HepG2 (cell line): Measurements from ENCODE around the gene POLE. TPM values are rescaled to one million over a fixed set of nuclear protein-coding genes. Genes with fewer than 3 reads are reported as not detected.

Source experiments
- ATAC-seq: fragments of 200-7000 bp; cut with Tn5 transposase; 3 replicates; pipeline ENCODE4 v1.9.1; 2020; ENCODE audit warnings: mild to moderate bottlenecking, moderate library complexity
- BruUV-seq: library from RNA; stranded (reverse); fragments of 400-500 nt; replicated peaks from 2 replicates; lab custom pipeline; 2021; lab: Mats Ljungman, UMichigan
- CTCF ChIA-PET: fragments of 300-600 bp; formaldehyde crosslinking; extraction: SDS; loops from one replicate; lab custom pipeline; 2021; ENCODE audit warnings: low total read pairs, inconsistent platforms, low intra/inter-chr PET ratio; lab: Yijun Ruan, JAX
- POLR2A ChIA-PET: fragments of 350-600 bp; sonication (Branson Sonifier 250); formaldehyde crosslinking; loops from one replicate; lab custom pipeline; 2020; ENCODE audit warnings: antibody characterized with exemption, inconsistent platforms; lab: Yijun Ruan, JAX
- DNase-seq: peaks from one replicate; pipeline ENCODE4 v3.0.0-alpha.2; 2015; ENCODE audit warnings: low spot score
- FAIRE-seq: peaks from 3 replicates; lab custom pipeline; 2011; peaks lifted over from hg19 to GRCh38; lab: Jason Lieb, UNC
- H2AFZ ChIP-seq: one replicate; pipeline ENCODE4 v1.6.1; 2011; ENCODE audit warnings: low read length, inconsistent platforms
- H3K27ac ChIP-seq: fragments of 300-600 bp; 3 replicates; pipeline ENCODE4 v1.8.0; 2011; ENCODE audit warnings: mixed run types, mild to moderate bottlenecking, mixed read lengths, low read length, inconsistent platforms; ENCODE audit not compliant: insufficient read depth; ENCODE audit errors: extremely low read length
- H3K27me3 ChIP-seq, 2 experiments: fragments of 200-600 bp in 1 of 2; 2 replicates in 1 of 2; 3 replicates in 1 of 2; pipeline versions ENCODE4 v1.6.0 to v1.8.0; 2011; ENCODE audit warnings: low read length in 2 of 2, mild to moderate bottlenecking in 2 of 2, moderate library complexity in 2 of 2, inconsistent platforms in 1 of 2; ENCODE audit not compliant: insufficient read depth in 2 of 2, control insufficient read depth in 1 of 2
- H3K36me3 ChIP-seq, 2 experiments: fragments of 200-600 bp in 1 of 2; replicated peaks in 1 of 2; 2 replicates in 1 of 2; 3 replicates in 1 of 2; pipeline versions ENCODE4 v1.5.1 to v1.8.0; 2011; ENCODE audit warnings: low read length in 2 of 2, inconsistent platforms in 1 of 2; ENCODE audit not compliant: insufficient read depth in 2 of 2, control insufficient read depth in 1 of 2
- H3K4me1 ChIP-seq: 2 replicates; pipeline ENCODE4 v1.5.1; 2012; ENCODE audit warnings: low read length, inconsistent platforms; ENCODE audit not compliant: insufficient read depth
- H3K4me2 ChIP-seq: 2 replicates; pipeline ENCODE4 v1.6.0; 2011; ENCODE audit warnings: low read depth, low read length, inconsistent platforms
- H3K4me3 ChIP-seq, 3 experiments: fragments of 200-600 bp in 1 of 3; sonication (generic), shearing (Covaris generic) in 1 of 3; replicated peaks in 1 of 3; 2 replicates each; pipeline ENCODE4 v1.5.1; 2011 to 2016; ENCODE audit warnings: low read length in 3 of 3, inconsistent platforms in 2 of 3, low read depth in 2 of 3, mild to moderate bottlenecking in 2 of 3, control low read depth in 1 of 3, mixed read lengths in 1 of 3; ENCODE audit not compliant: insufficient read depth in 1 of 3
- H3K79me2 ChIP-seq: one replicate; pipeline ENCODE4 v1.6.1; 2011; ENCODE audit warnings: low read length, inconsistent platforms; ENCODE audit not compliant: insufficient read depth
- H3K9ac ChIP-seq: 2 replicates; pipeline ENCODE4 v1.6.0; 2011; ENCODE audit warnings: mild to moderate bottlenecking, low read depth, low read length, inconsistent platforms; ENCODE audit not compliant: insufficient read depth
- H3K9me3 ChIP-seq: 2 replicates; pipeline ENCODE4 v1.5.1; 2012; ENCODE audit warnings: mild to moderate bottlenecking, low read length
- H4K20me1 ChIP-seq: 2 replicates; pipeline ENCODE4 v1.6.0; 2011; ENCODE audit warnings: inconsistent platforms, mild to moderate bottlenecking, low read length, moderate library complexity; ENCODE audit not compliant: insufficient read depth
- DRAP1 ChIP-seq: IDR thresholded peaks from 2 replicates; pipeline ENCODE4 v1.6.1; 2016; ENCODE audit warnings: missing genetic modification reagents, missing compliant biosample characterization
- TBL1XR1 ChIP-seq: fragments of 150-350 bp; IDR thresholded peaks from 2 replicates; pipeline ENCODE4 v1.6.1; 2014; ENCODE audit warnings: borderline replicate concordance, low read length; ENCODE audit not compliant: partially characterized antibody
- ZNF136 ChIP-seq: sonication (generic); formaldehyde crosslinking; IDR thresholded peaks from 2 replicates; pipeline ENCODE4 v1.8.1; 2022; ENCODE audit warnings: low read depth, mild to moderate bottlenecking, moderate library complexity, missing genetic modification reagents
- ZNF235 ChIP-seq: sonication (generic); formaldehyde crosslinking; IDR thresholded peaks from 2 replicates; pipeline ENCODE4 v1.8.1; 2023; ENCODE audit warnings: mild to moderate bottlenecking, missing genetic modification reagents, borderline replicate concordance
- ZNF350 ChIP-seq: sonication (generic); formaldehyde crosslinking; IDR thresholded peaks from 2 replicates; pipeline ENCODE4 v1.4.0; 2020; ENCODE audit warnings: mild to moderate bottlenecking, low read depth, missing genetic modification reagents, borderline replicate concordance
- ZSCAN31 ChIP-seq: sonication (generic); formaldehyde crosslinking; IDR thresholded peaks from 2 replicates; pipeline ENCODE4 v1.5.0; 2020; ENCODE audit warnings: low read depth, mild to moderate bottlenecking, missing genetic modification reagents
- ZZZ3 ChIP-seq: sonication (generic); formaldehyde crosslinking; IDR thresholded peaks from 2 replicates; pipeline ENCODE4 v1.4.0; 2020; ENCODE audit warnings: missing genetic modification reagents, mild to moderate bottlenecking, borderline replicate concordance
- WGBS: methylation state at CpG from one replicate; pipeline ENCODE4 v1.1.6; 2017; ENCODE audit warnings: low lambda C conversion rate; 5-methylcytosine and 5-hydroxymethylcytosine counted together
- in situ Hi-C: cut with HindIII; loops from 2 replicates; pipeline ENCODE4 v1.10.0; 2017; ENCODE audit warnings: low pct_unique_long_range_greater_than_20kb; ENCODE audit not compliant: extremely low pct_ligation_motif_present
- intact Hi-C: fragments of 100-400 bp; cut with micrococcal nuclease; formaldehyde crosslinking; loops from one replicate; pipeline ENCODE4 v1.10.0; 2022; ENCODE audit not compliant: unreplicated experiment
- polyA plus RNA-seq, 8 experiments: library from polyadenylated mRNA; depleted of rRNA in 3 of 8; stranded (reverse) in 7 of 8; unstranded in 1 of 8; fragments of >200 nt; fragmentation: Illumina TruSeq in 4 of 8; extraction: Trizol in 4 of 8; gene quantifications; 2 replicates each; pipeline versions ENCODE4 v1.2.1 to v1.2.3, GENCODE V29; 2011 to 2016; ENCODE audit warnings: low read depth in 4 of 8, missing spikeins in 1 of 8, mixed read lengths in 1 of 8; ENCODE audit not compliant: insufficient read depth in 1 of 8
- total RNA-seq, 5 experiments: library from RNA; depleted of rRNA; stranded (reverse); fragments of >200 nt; fragmentation: Illumina TruSeq; extraction: Trizol; gene quantifications; 2 replicates each; pipeline ENCODE4 v1.2.3, GENCODE V29; 2016; ENCODE audit warnings: low read depth in 1 of 5
- TF ChIP-seq, protein P1 (sequence below): sonication (generic); formaldehyde crosslinking; IDR thresholded peaks from 2 replicates; pipeline ENCODE4 v1.4.0; 2020; ENCODE audit warnings: mild to moderate bottlenecking, missing genetic modification reagents

Gene POLE
- total and polyA plus RNA-seq, 2 of the 13 experiments (the other 11 are each of a cell fraction or from before 2014, with no cell fraction given): 25.3 to 52.2 TPM

DNA sequence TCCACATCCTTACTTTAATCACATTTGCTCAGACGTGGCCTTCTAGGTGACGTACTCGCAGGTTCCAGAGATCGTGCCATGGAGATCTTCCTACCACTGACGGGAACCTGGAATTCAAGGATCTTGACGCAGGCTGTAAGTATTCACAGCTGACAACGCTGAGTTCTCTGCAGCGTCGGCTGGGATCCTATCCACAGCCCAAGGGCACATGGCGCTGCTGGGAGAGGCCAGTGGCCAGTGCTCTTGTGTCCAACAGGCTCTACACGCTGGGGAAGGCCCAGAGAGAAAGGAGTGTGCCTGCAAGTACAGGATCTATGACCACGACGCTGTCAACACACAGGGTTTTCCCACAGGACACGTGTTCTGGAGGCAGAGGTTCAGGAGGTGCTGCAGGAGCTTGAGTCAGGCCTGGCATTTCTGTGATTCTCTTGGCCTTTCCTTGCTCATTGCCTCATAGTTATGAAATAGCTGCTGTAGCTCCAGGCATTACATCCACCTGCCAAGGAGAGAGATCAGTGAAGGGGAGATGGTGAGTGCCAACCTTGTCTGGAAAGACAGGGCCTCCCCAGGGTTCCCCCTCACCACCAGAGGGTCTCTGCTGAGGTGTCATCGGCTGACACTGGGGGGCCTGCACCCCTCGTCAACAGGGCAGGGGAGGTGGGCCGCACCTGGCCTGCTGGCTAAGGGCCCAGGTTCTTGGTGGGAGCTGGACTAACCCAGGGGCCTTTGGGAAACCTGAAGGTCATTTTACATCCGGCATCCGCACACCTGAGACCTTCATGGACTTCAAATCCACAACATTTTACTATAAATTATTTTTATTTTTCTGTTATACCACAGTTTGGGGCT, 98.1 kb downstream of the POLE start:
- no peak overlapping the region for H3K9ac ChIP-seq
- intact Hi-C loops (no loop called here), in situ Hi-C loops (no loop called here)
- no peak overlapping the region for H2AFZ ChIP-seq
- ATAC-seq (no peak), FAIRE-seq (no peak), DNase-seq (no peak)
- H3K4me3 ChIP-seq: no peak overlapping the region
- ChIA-PET CTCF (no interaction called here), POLR2A (no interaction called here)
- no peak overlapping the region for H3K4me2 ChIP-seq
- no peaks in the 10 kb centered on the region for H4K20me1 ChIP-seq
- H3K27ac ChIP-seq: no peak overlapping the region
- no peaks in the 10 kb centered on the region for H3K36me3 ChIP-seq
- WGBS: 38% methylated on average over 8 of the region's 19 CpGs
- peaks cover 8 to 39% of the 10 kb centered on the region in 2 experiments; a peak in 4 of 5 replicates for H3K27me3 ChIP-seq
- no peaks in the 10 kb centered on the region for H3K79me2 ChIP-seq
- BruUV-seq: no TSS peak
- TF ChIP-seq ZNF136 (CRISPR knock-in tag) (no peak), TBL1XR1 (no peak), DRAP1 (no peak), ZZZ3 (CRISPR knock-in tag) (no peak), ZNF350 (CRISPR knock-in tag) (no peak), ZNF235 (CRISPR knock-in tag) (no peak), ZSCAN31 (no peak)
- TF ChIP-seq, protein P1, sequence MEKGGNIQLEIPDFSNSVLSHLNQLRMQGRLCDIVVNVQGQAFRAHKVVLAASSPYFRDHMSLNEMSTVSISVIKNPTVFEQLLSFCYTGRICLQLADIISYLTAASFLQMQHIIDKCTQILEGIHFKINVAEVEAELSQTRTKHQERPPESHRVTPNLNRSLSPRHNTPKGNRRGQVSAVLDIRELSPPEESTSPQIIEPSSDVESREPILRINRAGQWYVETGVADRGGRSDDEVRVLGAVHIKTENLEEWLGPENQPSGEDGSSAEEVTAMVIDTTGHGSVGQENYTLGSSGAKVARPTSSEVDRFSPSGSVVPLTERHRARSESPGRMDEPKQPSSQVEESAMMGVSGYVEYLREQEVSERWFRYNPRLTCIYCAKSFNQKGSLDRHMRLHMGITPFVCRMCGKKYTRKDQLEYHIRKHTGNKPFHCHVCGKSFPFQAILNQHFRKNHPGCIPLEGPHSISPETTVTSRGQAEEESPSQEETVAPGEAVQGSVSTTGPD (CRISPR knock-in tag): no peak
- H3K9me3 ChIP-seq: no peaks in the 10 kb centered on the region
- H3K4me1 ChIP-seq: peaks cover 7% of the 10 kb centered on the region; the same call in 1 of the 2 replicates
